Stimulated activated CD8-positive, alpha-beta memory T cell treated with anti-CD3 and anti-CD28 coated beads, Interleukin-15, amount 100 ng/mL, for 48 hours (primary cell): ENCODE results near the gene CT45A6.
"Not testable (repeated sequence)": the region's sequence is repeated elsewhere in the genome, so short reads cannot be mapped to it uniquely, and the experiment has no call there.

Source experiments
- DNase-seq, 2 donors: peaks; one replicate each; pipeline ENCODE4 v3.0.0-alpha.2; 2020; ENCODE audit warnings: low read depth in 2 of 2

CT45A6 gene

GRCh38 chrX:135802687-135803086 is at the start of gene CT45A6:
CT45A6 (minus strand) TSS chrX:135802787; CDS start chrX:135798993, 3,794 bp downstream.
- not testable (repeated sequence) for DNase-seq

GRCh38 chrX:135837180-135837579 is 34.6 kb upstream of the CT45A6 start, which contains the start of gene CT45A7:
CT45A7 (minus strand) TSS chrX:135837280; CDS start chrX:135833533, 3,747 bp downstream.
- DNase-seq, result not testable (repeated sequence)

GRCh38 chrX:135819912-135820311 is 17.3 kb upstream of the CT45A6 start, which contains the start of gene CT45A2:
CT45A2 (minus strand) TSS chrX:135820012; CDS start chrX:135816265, 3,747 bp downstream.
- not testable (repeated sequence) for DNase-seq

- DNase-seq, result not testable (repeated sequence)
Observed at GRCh38 chrX:135785403-135785802, 17.2 kb downstream of the CT45A6 start, which contains the start of gene CT45A5. CT45A5 (minus strand) TSS chrX:135785503; CDS start chrX:135781729, 3,774 bp downstream.

GRCh38 chrX:135768091-135768490 is 34.5 kb downstream of the CT45A6 start, which contains the start of gene CT45A3:
CT45A3 (minus strand) TSS chrX:135768191; CDS start chrX:135764444, 3,747 bp downstream.
- DNase-seq, result not testable (repeated sequence)

GRCh38 chrX:135744739-135745138 is 57.8 kb downstream of the CT45A6 start:
- not testable (repeated sequence) for DNase-seq
